Kidney (tissue), 14 donors: ENCODE measurements around the gene FCGBP. TPM values are rescaled to one million over a fixed set of nuclear protein-coding genes. Genes with fewer than 3 reads are reported as not detected.
A peak's percentile ranks its signal among the peaks of the same experiment; 100 is the strongest.

ENCODE experiments used
- DNase-seq, 5 donors: peaks; one replicate each; pipeline ENCODE4 v3.0.0-alpha.2; 2013 to 2020
- FAIRE-seq: peaks from 2 replicates; lab custom pipeline; 2012; peaks lifted over from hg19 to GRCh38; lab: Jason Lieb, UNC
- H3K27ac ChIP-seq, 2 donors: one replicate each; pipeline ENCODE4 v1.7.0; 2013; ENCODE audit warnings: low read depth in 2 of 2, low read length in 2 of 2, inconsistent platforms in 1 of 2
- H3K27me3 ChIP-seq: one replicate; pipeline ENCODE4 v1.7.1; 2013; ENCODE audit warnings: low read length, inconsistent platforms; ENCODE audit not compliant: control insufficient read depth, insufficient read depth
- H3K36me3 ChIP-seq, 3 donors: one replicate each; pipeline versions ENCODE4 v1.7.0 to v1.7.1; 2013; ENCODE audit warnings: low read length in 3 of 3, control low read depth in 1 of 3, inconsistent platforms in 1 of 3; ENCODE audit not compliant: insufficient read depth in 3 of 3, control insufficient read depth in 2 of 3
- H3K4me1 ChIP-seq, 3 donors: one replicate each; pipeline versions ENCODE4 v1.7.0 to v1.7.1; 2013; ENCODE audit warnings: low read length in 3 of 3, inconsistent platforms in 1 of 3, low read depth in 1 of 3; ENCODE audit not compliant: control insufficient read depth in 2 of 3, insufficient read depth in 2 of 3
- H3K4me3 ChIP-seq, 3 donors: one replicate each; pipeline versions ENCODE4 v1.7.0 to v1.8.1; 2013; ENCODE audit warnings: low read length in 3 of 3, control low read depth in 1 of 3, inconsistent platforms in 1 of 3
- H3K9ac ChIP-seq, 3 donors: one replicate each; pipeline versions ENCODE4 v1.7.0 to v1.7.1; 2013; ENCODE audit warnings: low read length in 3 of 3, control low read depth in 1 of 3, inconsistent platforms in 1 of 3
- H3K9me3 ChIP-seq, 3 donors: one replicate each; pipeline versions ENCODE4 v1.7.0 to v1.7.1; 2013; ENCODE audit warnings: low read length in 3 of 3, control low read depth in 1 of 3, inconsistent platforms in 1 of 3; ENCODE audit not compliant: control insufficient read depth in 2 of 3, insufficient read depth in 1 of 3
- intact Hi-C: fragments of 100-400 bp; cut with DNase I; formaldehyde crosslinking; loops from one replicate; pipeline ENCODE4 v1.11.1; 2022
- polyA plus RNA-seq: library from polyadenylated mRNA; stranded (reverse); fragments of 350-450 nt; fragmentation: Illumina TruSeq; extraction: RNeasy Lipid Tissue Mini Kit (QIAGEN cat#74804); gene quantifications from one replicate; pipeline ENCODE4 v1.2.3, GENCODE V29; 2014; ENCODE audit warnings: low read depth, low replicate concordance; ENCODE audit not compliant: insufficient read depth
- total RNA-seq: library from RNA; stranded (reverse); fragmentation: NEBNext Ultra II Directional; extraction: Animal tissue kit (Norgen Biotek cat#: 25700); gene quantifications from one replicate; pipeline ENCODE4 v1.2.1, GENCODE V29; 2021
- TF ChIP-seq, protein P1 (sequence below): IDR thresholded peaks from 3 replicates; pipeline ENCODE4 v1.5.1; 2012; ENCODE audit warnings: mild to moderate bottlenecking, moderate library complexity, borderline replicate concordance; ENCODE audit not compliant: insufficient read depth; ENCODE audit errors: extremely low read depth
- donor health status: control.
- donor health status: control.
- donor health status: control.
- donor health status: control.
- donor health status: control.
- donor health status: DM: yes; HTN: yes; CAD: no.
- donor health status: Normal renal cell carcinoma (clear cell type).

Gene FCGBP
- total and polyA plus RNA-seq, 2 donors from 2014 or later = 7.6 to 51.7 TPM

DNA sequence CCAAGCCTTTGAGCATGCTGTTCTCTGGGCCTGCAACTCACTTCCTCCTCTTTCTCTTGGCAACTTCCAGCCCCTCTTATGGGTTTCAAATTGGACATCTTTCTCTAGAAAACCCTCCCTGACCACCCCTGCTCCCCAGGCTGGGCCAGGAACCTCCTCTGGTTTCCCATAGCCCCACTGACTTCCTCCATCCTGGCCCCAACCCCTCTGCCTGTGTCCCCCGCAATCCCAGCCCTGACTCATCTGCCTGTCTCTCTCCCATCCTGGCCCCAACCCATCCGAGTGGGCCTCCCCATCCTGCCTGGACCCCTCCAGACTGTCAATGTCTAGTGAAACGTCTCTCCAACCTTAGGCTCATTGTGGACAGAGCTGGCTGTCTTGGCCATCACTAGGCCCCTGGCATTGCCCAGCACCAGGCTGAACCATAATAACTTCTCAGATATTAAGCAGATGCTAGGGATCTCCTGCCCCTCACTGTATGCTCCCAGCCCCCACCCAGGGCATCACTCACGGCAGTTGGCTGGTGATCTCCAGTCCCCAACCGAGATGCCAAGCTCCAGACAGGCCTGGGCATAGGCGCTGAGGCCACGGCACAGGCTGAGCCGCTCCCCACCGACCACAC lies 16.8 kb downstream of the FCGBP start:
- Histone ChIP-seq H3K9ac (no peak overlapping the region), H3K27me3 (no peaks in the 10 kb centered on the region), H3K36me3 (no peaks in the 10 kb centered on the region), H3K9me3 (no peaks in the 10 kb centered on the region), H3K27ac (no peak overlapping the region), H3K4me1 (no peaks in the 10 kb centered on the region), H3K4me3 (no peak overlapping the region)
- no peak for FAIRE-seq
- DNase-seq = no peak
- intact Hi-C loops = no loop called here
- TF ChIP-seq, protein P1, sequence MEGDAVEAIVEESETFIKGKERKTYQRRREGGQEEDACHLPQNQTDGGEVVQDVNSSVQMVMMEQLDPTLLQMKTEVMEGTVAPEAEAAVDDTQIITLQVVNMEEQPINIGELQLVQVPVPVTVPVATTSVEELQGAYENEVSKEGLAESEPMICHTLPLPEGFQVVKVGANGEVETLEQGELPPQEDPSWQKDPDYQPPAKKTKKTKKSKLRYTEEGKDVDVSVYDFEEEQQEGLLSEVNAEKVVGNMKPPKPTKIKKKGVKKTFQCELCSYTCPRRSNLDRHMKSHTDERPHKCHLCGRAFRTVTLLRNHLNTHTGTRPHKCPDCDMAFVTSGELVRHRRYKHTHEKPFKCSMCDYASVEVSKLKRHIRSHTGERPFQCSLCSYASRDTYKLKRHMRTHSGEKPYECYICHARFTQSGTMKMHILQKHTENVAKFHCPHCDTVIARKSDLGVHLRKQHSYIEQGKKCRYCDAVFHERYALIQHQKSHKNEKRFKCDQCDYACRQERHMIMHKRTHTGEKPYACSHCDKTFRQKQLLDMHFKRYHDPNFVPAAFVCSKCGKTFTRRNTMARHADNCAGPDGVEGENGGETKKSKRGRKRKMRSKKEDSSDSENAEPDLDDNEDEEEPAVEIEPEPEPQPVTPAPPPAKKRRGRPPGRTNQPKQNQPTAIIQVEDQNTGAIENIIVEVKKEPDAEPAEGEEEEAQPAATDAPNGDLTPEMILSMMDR = no peak

DNA sequence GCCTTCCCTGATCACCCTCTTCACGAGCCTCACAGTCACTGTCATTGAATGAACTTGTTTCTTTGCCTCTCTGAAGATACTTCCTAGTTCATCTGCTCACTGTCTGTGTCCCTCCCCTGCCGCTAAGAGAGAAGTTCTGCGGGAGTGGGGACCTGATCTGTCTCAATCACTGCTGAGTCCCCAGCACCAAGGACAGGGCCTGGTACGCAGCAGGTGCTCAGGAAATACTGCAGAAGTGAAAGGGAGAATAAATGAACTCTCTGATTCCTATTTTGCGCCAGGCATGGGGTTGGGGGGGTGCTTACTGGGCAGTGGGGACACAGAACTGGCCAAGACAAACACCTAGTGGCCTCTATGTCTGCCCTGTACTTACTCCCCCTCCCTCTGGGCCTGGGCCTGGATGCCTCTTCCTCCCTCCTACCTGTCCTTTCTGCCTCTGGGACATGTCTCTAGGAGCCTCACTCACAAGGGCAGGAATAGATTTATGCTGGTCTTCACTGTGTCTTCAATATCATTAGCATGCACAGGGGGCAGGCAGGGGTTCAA lies 17.5 kb downstream of the FCGBP start:
- peak in 1 of 5 donors; percentile 8 for DNase-seq
- no peaks in the 10 kb centered on the region for H3K27me3 ChIP-seq
- H3K27ac ChIP-seq = no peak overlapping the region

DNA sequence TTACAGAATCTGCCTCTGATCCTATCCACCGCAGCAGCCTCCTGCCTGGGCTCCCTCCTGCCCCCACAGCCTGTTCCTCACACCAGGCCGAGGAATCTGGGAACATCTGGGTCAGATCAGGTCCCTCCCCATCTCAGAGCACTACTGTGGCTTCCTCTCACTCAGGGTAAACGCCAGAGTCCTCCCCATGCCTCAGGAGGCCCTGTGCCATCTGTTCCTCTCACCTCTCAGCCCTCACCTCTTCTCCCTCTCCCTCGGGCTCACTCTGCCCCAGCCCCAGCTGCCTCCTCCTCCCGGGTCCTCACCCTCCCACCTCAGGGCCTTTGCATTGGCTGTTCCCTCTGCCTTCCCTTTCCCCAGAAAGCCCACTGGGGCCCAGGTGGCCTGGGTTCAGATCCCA lies 18.2 kb downstream of the FCGBP start:
- TF ChIP-seq, protein P1 = no peak
- intact Hi-C loops = no loop called here

More for the DNA sequence above, 17.5 kb downstream of the FCGBP start:
- Histone ChIP-seq H3K4me3 (no peak overlapping the region), H3K9ac (no peak overlapping the region), H3K4me1 (no peaks in the 10 kb centered on the region), H3K36me3 (no peaks in the 10 kb centered on the region), H3K9me3 (no peaks in the 10 kb centered on the region)
- TF ChIP-seq, protein P1 = no peak
- no peak for FAIRE-seq
- intact Hi-C loops = no loop called here

More for the DNA sequence above, 18.2 kb downstream of the FCGBP start:
- H3K27ac ChIP-seq = no peak overlapping the region
- H3K4me1 ChIP-seq = no peaks in the 10 kb centered on the region
- H3K27me3 ChIP-seq = no peaks in the 10 kb centered on the region
- H3K9me3 ChIP-seq = no peaks in the 10 kb centered on the region
- no peak overlapping the region for H3K4me3 ChIP-seq
- FAIRE-seq (no peak), DNase-seq (peak in 1 of 5 donors; percentile 43)
- no peaks in the 10 kb centered on the region for H3K36me3 ChIP-seq
- H3K9ac ChIP-seq = no peak overlapping the region
